Measurements from ENCODE around the gene CLIC6. TPM values are rescaled to one million over a fixed set of nuclear protein-coding genes. Genes with fewer than 3 reads are reported as not detected.

Gene CLIC6
- total RNA-seq, 1 donor from 2014 or later, result 1.3 TPM

DNA sequence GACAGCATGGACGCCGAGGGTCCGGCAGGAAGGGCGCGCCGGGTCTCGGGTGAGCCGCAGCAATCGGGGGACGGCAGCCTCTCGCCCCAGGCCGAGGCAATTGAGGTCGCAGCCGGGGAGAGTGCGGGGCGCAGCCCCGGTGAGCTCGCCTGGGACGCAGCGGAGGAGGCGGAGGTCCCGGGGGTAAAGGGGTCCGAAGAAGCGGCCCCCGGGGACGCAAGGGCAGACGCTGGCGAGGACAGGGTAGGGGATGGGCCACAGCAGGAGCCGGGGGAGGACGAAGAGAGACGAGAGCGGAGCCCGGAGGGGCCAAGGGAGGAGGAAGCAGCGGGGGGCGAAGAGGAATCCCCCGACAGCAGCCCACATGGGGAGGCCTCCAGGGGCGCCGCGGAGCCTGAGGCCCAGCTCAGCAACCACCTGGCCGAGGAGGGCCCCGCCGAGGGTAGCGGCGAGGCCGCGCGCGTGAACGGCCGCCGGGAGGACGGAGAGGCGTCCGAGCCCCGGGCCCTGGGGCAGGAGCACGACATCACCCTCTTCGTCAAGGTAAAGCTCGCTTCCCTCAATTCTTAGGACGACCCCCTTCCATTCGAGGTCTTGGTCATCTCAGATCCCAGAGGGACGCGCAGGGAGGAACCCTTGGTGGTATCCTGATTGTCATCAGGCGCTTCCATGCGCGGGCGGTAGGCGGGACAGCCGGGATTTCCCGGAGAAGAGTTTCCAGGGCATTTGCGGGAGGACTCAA lies 1.6 kb downstream of the CLIC6 start:
- TF ChIP-seq, protein P1, sequence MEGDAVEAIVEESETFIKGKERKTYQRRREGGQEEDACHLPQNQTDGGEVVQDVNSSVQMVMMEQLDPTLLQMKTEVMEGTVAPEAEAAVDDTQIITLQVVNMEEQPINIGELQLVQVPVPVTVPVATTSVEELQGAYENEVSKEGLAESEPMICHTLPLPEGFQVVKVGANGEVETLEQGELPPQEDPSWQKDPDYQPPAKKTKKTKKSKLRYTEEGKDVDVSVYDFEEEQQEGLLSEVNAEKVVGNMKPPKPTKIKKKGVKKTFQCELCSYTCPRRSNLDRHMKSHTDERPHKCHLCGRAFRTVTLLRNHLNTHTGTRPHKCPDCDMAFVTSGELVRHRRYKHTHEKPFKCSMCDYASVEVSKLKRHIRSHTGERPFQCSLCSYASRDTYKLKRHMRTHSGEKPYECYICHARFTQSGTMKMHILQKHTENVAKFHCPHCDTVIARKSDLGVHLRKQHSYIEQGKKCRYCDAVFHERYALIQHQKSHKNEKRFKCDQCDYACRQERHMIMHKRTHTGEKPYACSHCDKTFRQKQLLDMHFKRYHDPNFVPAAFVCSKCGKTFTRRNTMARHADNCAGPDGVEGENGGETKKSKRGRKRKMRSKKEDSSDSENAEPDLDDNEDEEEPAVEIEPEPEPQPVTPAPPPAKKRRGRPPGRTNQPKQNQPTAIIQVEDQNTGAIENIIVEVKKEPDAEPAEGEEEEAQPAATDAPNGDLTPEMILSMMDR (conservative IDR thresholded peaks at IDR 0.05; ENCODE audit: low read depth, low read length), result no peak
- DNase-seq (ENCODE audit: low read depth), result no peak
- H3K4me3 ChIP-seq (ENCODE audit: low read depth, low read length), result peak overlapping the region; percentile 42

DNA sequence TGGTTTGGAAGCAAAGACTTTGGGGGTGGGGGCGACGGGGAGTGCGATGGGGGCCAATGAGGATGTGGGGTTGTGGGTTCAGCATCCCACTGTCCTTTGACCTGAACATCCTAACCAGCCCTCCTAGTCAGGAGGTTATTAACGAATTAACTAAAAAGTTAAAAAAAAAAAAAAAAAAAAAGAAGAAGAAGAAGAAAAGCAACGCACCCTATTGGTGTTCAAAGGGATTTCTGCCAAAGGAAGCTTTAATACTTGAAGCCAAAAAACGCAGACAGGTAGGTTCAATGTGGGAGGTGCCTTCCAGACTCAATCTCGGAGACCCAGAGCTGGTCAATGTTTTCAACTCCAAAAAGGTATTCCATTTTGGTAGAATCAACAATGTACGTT lies 2.2 kb downstream of the CLIC6 start:
- TF ChIP-seq, protein P1 (conservative IDR thresholded peaks at IDR 0.05; ENCODE audit: low read depth, low read length), result peak; percentile 16
- peak overlapping the region; percentile 42 for H3K4me3 ChIP-seq (ENCODE audit: low read depth, low read length)
- no peak for DNase-seq (ENCODE audit: low read depth)

DNA sequence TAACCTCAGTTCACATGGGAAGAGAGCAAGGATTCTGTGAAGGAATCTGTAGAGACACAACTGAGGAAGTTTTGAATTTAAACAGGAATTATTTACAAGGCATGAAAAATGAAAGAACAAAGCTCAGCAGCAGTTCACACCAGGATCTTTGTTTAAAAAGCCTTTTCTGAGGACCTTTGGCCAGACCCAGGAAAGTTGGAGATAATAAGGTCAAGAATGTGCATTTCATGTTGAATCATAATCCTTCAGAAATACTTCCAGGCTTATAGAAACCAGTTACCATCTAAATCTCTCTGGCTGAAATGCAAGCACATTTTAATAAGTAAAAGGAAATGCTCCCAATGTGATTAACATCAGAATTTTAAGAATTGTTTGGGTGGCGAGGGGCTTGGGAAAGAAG lies 2.7 kb downstream of the CLIC6 start:
- no peak for DNase-seq (ENCODE audit: low read depth)
- TF ChIP-seq, protein P1 (conservative IDR thresholded peaks at IDR 0.05; ENCODE audit: low read depth, low read length), result no peak
- H3K4me3 ChIP-seq (ENCODE audit: low read depth, low read length), result no peak overlapping the region

DNA sequence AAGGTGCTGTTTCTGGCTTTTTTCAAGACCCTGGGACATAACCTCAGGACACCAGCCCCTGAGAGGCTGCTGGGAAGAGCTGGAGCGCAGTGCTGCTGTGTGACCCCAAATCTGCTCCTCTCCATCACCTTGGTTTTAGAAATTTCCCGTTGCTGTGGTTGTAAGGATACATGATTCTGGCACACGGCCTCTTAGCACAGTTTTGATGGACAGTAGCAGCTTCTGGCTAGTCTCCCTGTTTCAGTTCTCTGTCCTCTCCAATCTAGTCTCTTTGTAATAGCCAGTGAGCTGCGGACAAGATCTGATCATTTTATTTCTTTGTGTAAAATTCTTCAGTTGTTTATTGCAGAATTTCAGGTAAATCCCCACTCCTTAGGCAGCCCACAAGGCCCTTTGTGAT lies 3.1 kb downstream of the CLIC6 start:
- TF ChIP-seq, protein P1 (conservative IDR thresholded peaks at IDR 0.05; ENCODE audit: low read depth, low read length), result no peak
- no peak for DNase-seq (ENCODE audit: low read depth)
- no peak overlapping the region for H3K4me3 ChIP-seq (ENCODE audit: low read depth, low read length)

DNA sequence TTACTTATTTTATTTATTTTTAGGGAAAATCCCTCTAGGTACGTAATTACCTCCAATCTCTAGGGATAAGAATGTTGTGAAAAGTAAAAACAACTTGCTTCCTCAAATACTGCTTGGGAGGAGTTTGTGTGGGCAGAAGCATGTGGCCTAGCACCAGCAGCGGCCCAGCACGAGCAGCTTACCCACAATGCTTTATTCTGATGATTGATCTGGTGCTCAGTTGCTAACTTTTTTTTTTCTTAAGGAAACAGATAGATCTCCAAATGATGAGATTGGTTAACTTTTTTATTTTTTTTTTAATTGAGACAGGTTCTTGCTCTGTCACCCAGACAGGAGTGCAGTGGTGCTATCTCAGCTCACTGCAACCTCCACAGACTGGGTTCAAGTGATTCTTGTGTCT lies 4.2 kb downstream of the CLIC6 start:
- DNase-seq (ENCODE audit: low read depth), result no peak
- TF ChIP-seq, protein P1 (conservative IDR thresholded peaks at IDR 0.05; ENCODE audit: low read depth, low read length), result no peak
- no peak overlapping the region for H3K4me3 ChIP-seq (ENCODE audit: low read depth, low read length)

DNA sequence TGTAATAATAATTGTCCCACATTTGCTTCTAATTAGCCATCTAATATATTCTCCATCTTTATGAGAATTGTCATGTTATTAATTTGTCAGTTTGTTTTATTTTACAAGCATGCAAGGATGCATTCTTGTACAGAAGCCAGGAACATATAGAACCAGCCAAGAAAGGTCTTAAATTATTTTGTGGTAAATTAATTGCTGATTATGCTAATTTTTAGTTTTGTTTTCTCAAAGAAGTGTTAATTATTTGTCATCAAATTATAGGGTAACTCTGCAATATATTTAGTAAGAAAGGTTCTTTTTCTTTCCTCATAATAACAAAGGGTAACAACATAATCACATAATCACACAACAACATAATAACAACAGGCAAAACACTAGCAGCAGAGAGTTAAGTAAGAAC lies 5.7 kb downstream of the CLIC6 start:
- TF ChIP-seq, protein P1 (conservative IDR thresholded peaks at IDR 0.05; ENCODE audit: low read depth, low read length), result no peak
- no peak for DNase-seq (ENCODE audit: low read depth)
- no peak overlapping the region for H3K4me3 ChIP-seq (ENCODE audit: low read depth, low read length)

DNA sequence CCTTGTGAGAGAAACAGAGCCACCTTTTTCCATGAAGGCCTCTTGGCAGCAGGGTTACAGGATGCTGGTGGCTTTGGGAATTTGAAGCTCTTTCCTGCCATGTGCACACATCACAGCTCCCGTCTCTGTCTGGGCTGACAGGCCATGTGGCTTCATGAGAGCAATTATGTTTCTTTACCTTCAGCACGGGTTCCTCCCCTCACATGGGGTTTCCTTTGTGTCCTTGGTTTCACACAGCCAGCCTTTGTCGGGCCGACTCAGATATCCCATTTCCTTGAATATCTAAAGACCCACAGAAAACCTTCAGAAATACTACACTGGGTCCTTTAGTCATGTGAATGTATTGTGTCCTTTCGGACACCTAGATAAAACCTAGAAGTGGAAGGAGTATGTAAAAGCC lies 7.1 kb downstream of the CLIC6 start:
- DNase-seq (ENCODE audit: low read depth), result no peak
- no peak overlapping the region for H3K4me3 ChIP-seq (ENCODE audit: low read depth, low read length)
- TF ChIP-seq, protein P1 (conservative IDR thresholded peaks at IDR 0.05; ENCODE audit: low read depth, low read length), result no peak
